ENCODE results near the gene SLC25A43.
"Not testable (repeated sequence)": the region's sequence is repeated elsewhere in the genome, so short reads cannot be mapped to it uniquely, and the experiment has no call there.

SLC25A43 gene

DNA sequence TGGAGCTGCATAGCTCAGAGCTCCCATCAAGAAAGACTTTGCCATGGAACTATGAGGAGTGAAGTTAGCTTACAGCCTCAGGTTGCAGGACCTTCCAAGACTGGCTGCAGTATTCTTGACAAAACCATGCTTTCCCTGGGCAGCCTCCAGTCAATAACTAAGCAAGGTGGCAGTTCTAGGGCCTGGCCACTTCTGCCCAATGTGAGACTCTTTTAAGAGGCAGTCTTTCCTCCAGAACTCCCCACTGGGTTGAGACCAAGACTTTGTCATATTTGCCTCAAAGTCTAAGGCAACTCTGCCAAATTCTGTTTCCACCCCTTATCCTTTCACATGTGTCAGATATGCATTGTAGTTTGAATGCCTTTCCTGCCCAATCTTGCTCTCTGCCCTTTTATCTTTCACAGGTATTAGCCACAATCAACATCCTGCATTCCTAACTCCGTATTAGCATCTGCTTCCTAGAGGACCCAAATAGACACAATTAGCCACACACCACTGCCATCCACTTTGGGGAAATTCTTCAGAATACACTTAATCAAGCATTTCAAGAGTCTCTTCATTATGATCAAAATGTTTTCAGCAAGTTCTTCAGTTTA is 17.7 kb upstream of the SLC25A43 start:
- no peak for DNase-seq (ENCODE audit: low spot score)
- TF ChIP-seq, protein P1, sequence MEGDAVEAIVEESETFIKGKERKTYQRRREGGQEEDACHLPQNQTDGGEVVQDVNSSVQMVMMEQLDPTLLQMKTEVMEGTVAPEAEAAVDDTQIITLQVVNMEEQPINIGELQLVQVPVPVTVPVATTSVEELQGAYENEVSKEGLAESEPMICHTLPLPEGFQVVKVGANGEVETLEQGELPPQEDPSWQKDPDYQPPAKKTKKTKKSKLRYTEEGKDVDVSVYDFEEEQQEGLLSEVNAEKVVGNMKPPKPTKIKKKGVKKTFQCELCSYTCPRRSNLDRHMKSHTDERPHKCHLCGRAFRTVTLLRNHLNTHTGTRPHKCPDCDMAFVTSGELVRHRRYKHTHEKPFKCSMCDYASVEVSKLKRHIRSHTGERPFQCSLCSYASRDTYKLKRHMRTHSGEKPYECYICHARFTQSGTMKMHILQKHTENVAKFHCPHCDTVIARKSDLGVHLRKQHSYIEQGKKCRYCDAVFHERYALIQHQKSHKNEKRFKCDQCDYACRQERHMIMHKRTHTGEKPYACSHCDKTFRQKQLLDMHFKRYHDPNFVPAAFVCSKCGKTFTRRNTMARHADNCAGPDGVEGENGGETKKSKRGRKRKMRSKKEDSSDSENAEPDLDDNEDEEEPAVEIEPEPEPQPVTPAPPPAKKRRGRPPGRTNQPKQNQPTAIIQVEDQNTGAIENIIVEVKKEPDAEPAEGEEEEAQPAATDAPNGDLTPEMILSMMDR (IDR thresholded peaks at IDR 0.05; ENCODE audit: extremely low read depth, missing control alignments) = no peak

DNA sequence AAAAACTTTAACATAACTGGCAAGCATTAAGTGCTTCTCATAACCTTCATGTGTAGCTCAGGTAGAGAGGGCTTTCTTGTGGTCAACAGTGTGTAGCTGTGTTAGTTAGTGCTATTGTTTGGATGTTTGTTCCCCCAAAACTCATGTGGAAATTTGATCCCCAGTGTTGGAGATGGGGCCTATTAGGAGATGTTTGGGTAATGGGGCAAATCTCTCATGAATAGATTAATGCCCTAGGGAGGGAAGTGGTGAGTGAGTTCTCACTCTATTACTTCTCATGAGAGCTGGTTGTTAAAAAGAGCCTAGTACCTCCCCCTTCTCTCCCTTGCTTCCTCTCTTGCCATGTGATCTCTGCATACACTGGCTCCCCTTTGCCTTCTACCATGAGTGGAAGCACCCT is 16.5 kb upstream of the SLC25A43 start:
- TF ChIP-seq, protein P1 (IDR thresholded peaks at IDR 0.05; ENCODE audit: extremely low read depth, missing control alignments) = no peak
- no peak for DNase-seq (ENCODE audit: low spot score)

DNA sequence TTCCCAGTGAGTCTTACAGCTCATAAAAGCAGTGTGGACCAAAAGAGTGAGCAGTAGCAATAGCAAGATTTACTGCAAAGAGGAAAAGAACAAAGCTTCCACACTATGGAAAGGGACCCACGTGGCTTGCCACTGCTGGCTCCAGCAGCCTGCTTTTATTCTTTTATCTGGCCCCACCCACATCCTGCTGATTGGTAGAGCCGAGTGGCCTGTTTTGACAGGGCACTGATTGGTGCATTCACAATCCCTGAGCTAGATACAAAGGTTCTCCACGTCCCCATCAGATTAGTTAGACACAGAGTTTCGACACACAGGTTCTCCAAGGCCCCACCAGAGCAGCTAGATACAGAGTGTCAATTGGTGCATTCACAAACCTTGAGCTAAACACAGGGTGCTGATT is 12.5 kb upstream of the SLC25A43 start:
- not testable (repeated sequence) for DNase-seq (ENCODE audit: low spot score)

DNA sequence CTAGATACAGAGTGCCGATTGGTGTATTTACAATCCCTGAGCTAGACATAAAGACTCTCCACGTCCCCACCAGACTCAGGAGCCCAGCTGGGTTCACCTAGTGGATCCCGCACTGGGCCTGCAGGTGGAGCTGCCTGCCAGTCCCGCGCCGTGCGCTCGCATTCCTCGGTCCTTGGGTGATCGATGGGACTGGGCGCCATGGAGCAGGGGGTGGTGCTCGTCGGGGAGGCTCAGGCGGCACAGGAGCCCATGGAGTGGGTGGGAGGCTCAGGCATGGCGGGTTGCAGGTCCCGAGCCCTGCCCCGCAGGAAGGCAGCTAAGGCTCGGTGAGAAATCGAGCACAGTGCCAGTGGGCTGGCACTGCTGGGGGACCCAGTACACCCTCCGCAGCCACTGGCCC is 11.7 kb upstream of the SLC25A43 start:
- DNase-seq (ENCODE audit: low spot score) = not testable (repeated sequence)

DNA sequence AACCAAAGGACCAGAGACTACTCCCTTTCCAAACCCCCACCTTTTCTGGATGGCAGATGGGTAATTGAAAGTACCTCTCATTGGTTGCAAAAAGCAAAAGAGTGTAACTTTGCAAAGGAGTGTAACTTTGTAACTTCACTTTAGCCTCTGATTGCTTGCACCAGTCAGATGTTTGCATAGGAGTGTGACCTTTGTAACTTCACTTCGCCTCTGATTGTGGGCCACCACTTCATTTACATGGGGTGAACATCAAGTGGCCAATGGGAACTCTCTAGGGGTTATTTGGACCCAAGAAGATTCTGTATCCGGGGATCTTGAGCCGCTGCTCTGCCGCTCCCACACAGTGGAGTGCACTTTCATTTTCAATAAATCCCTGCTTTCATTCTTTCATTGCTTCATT is 9.9 kb upstream of the SLC25A43 start:
- TF ChIP-seq, protein P1 (IDR thresholded peaks at IDR 0.05; ENCODE audit: extremely low read depth, missing control alignments) = no peak
- no peak for DNase-seq (ENCODE audit: low spot score)

DNA sequence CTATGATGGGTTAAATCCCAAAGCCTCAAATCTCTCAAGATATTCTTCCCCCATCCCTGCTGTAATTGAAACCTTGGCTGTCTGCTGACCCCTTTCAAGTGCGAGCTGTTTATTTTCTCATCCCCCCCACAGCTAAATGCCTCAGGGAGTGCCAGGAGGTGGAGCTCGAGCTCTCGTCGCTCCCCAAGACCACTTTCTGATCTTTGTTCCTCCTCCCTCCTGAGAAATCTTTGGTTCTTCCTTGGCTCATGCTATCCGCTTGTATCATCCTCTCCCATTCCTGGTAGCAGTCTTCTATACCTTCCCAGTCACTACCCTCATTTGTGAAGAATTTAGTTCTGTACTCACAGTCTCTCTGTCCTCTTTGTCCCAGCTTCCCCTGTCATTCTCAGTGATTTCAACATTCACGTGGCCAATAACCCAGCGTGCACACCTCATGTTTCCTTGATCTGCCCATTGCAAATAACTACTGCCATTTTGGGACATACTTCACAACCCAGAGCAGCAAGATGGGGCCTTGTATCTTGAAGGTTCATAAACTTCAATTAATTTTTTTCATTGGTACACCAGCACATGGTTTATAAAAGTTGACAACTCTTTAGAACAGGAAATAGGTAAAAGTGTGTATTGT is 9.2 kb upstream of the SLC25A43 start:
- DNase-seq (ENCODE audit: low spot score) = no peak
- TF ChIP-seq, protein P1 (IDR thresholded peaks at IDR 0.05; ENCODE audit: extremely low read depth, missing control alignments) = no peak

DNA sequence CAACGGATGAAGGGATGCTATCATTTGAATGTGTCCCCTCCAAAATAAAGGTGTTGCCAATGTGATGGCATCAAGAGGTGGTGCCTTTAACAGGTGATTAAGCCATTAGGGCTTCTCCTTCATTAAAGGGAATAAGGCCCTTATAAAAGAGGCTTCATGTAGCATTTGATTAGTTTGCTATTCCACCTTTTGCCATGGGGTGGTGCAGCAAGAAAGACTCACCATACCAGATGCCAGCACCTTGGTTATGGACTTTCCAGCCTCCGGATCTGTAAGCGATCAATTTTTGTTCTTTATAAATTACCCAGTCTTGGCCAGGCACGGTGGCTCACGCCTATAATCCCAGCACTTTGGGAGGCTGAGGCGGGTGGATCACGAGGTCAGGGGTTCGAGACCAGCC is 7.9 kb upstream of the SLC25A43 start:
- TF ChIP-seq, protein P1 (IDR thresholded peaks at IDR 0.05; ENCODE audit: extremely low read depth, missing control alignments) = no peak
- DNase-seq (ENCODE audit: low spot score) = no peak

DNA sequence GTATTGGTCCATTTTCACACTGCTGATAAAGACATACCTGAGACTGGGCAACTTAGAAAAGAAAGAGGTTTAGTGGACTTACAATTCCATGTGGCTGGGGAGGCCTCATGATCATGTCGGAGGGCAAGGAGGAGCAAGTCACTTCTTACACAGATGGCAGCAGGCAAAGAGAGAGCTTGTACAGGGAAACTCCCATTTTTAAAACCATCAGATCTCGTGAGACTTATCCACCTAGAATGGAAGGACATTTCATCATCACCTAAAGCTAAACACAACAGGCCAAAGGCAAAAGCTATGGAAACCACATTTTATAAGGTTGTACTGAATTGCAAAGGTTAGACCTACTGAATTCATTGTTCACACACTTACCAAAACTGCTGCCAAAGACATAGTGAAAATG is 6.0 kb upstream of the SLC25A43 start:
- TF ChIP-seq, protein P1 (IDR thresholded peaks at IDR 0.05; ENCODE audit: extremely low read depth, missing control alignments) = no peak
- DNase-seq (ENCODE audit: low spot score) = no peak

Measured in GM20000 (cell line).